Spleen (tissue), 11 donors: Measurements from ENCODE around the gene ERLEC1. TPM values are rescaled to one million over a fixed set of nuclear protein-coding genes. Genes with fewer than 3 reads are reported as not detected.

ENCODE experiments used
- DNase-seq: peaks from one replicate; pipeline ENCODE4 v3.0.0-alpha.2; 2020
- H3K27ac ChIP-seq, 8 donors: fragments of 200-600 bp; sonication (generic) in 7 of 8; 1 replicate in 4 of 8; 2 replicates in 4 of 8; pipeline versions ENCODE4 v1.5.0 to v1.8.0; 2016 to 2021; ENCODE audit warnings: inconsistent platforms in 4 of 8, mild to moderate bottlenecking in 4 of 8, moderate library complexity in 1 of 8
- H3K27me3 ChIP-seq, 7 donors: fragments of 200-600 bp; sonication (generic) in 6 of 7; replicated peaks in 1 of 7; 1 replicate in 4 of 7; 2 replicates in 3 of 7; pipeline versions ENCODE4 v1.5.0 to v1.8.0; 2016 to 2021; ENCODE audit warnings: inconsistent platforms in 3 of 7, mild to moderate bottlenecking in 1 of 7
- H3K36me3 ChIP-seq, 6 donors: fragments of 200-600 bp; sonication (generic) in 5 of 6; 1 replicate in 4 of 6; 2 replicates in 2 of 6; pipeline versions ENCODE4 v1.5.0 to v1.8.0; 2016 to 2021; ENCODE audit warnings: inconsistent platforms in 2 of 6
- H3K4me1 ChIP-seq, 6 donors: fragments of 200-600 bp; sonication (generic) in 5 of 6; 1 replicate in 3 of 6; 2 replicates in 3 of 6; pipeline versions ENCODE4 v1.5.0 to v1.8.0; 2016 to 2021; ENCODE audit warnings: inconsistent platforms in 3 of 6
- H3K4me3 ChIP-seq, 8 donors: fragments of 200-600 bp; sonication (generic) in 7 of 8; 1 replicate in 4 of 8; 2 replicates in 4 of 8; pipeline versions ENCODE4 v1.5.0 to v1.8.0; 2016 to 2021; ENCODE audit warnings: inconsistent platforms in 4 of 8, mild to moderate bottlenecking in 4 of 8, moderate library complexity in 2 of 8
- H3K9me3 ChIP-seq, 8 donors: fragments of 200-600 bp; sonication (generic) in 7 of 8; 1 replicate in 4 of 8; 2 replicates in 4 of 8; pipeline versions ENCODE4 v1.5.0 to v1.8.0; 2016 to 2021; ENCODE audit warnings: inconsistent platforms in 4 of 8
- POLR2A ChIP-seq, 3 donors: fragments of 450-650 bp; IDR thresholded peaks; one replicate each; pipeline ENCODE4 v1.5.1; 2017; ENCODE audit warnings: antibody characterized with exemption in 3 of 3, mild to moderate bottlenecking in 1 of 3
- POLR2AphosphoS5 ChIP-seq, 3 donors: sonication (generic); formaldehyde crosslinking; IDR thresholded peaks; one replicate each; pipeline ENCODE4 v1.5.1; 2017; ENCODE audit warnings: antibody characterized with exemption in 3 of 3
- WGBS, 5 donors: extraction: QIAGEN DNeasy Blood & Tissue Kit in 3 of 5; methylation state at CpG; one replicate each; pipeline versions ENCODE4 v1.1.5 to v1.1.7; 2013 to 2018; 5-methylcytosine and 5-hydroxymethylcytosine counted together
- intact Hi-C: fragments of 100-400 bp; cut with DNase I; formaldehyde crosslinking; loops from one replicate; pipeline ENCODE4 v1.15.0; 2023; ENCODE audit warnings: low total_unique reads
- polyA plus RNA-seq, 3 donors: library from polyadenylated mRNA; stranded (reverse); fragments of 200-250 nt; gene quantifications; one replicate each; pipeline ENCODE4 v1.2.1, GENCODE V29; 2013
- total RNA-seq, 7 donors: library from RNA; depleted of rRNA in 3 of 7; stranded (reverse); fragments of >200 nt in 3 of 7; fragmentation: NEBNext Ultra II Directional in 4 of 7; extraction: Animal tissue kit (Norgen Biotek cat#: 25700) in 4 of 7; gene quantifications; one replicate each; pipeline versions ENCODE4 v1.1.0 to v1.2.1, GENCODE V29; 2016 to 2021
- TF ChIP-seq, protein P1 (sequence below), 11 experiments: fragments of 200-600 bp in 7 of 11; fragments of 450-650 bp in 4 of 11; sonication (generic) in 4 of 11; IDR thresholded peaks in 8 of 11; conservative IDR thresholded peaks in 3 of 11; 1 replicate in 7 of 11; 2 replicates in 4 of 11; pipeline versions ENCODE4 v1.4.0 to v1.8.0; 2016 to 2021; ENCODE audit warnings: antibody characterized with exemption in 11 of 11, inconsistent platforms in 4 of 11, mild to moderate bottlenecking in 1 of 11
- donor health status: healthy with polysubstance abuse.
- donor health status: DM: no; HTN: no; CAD: no; lungs with moderate emphysema.
- donor health status: DM: no; HTN: no; CAD: no.
- donor health status: Bipolar disorder and iron deficiency.
- donor health status: healthy.
- donor health status: DM: no; HTN: no; CAD: no.
- donor health status: DM: yes; HTN: yes; CAD: no.

Gene ERLEC1
- total and polyA plus RNA-seq, 10 donors, result 12.7 to 56.4 (median 31.7) TPM

- intact Hi-C loops, result no loop called here
- Histone ChIP-seq H3K4me3 (peak overlapping the region; percentile 56 to 94 (median 80)), H3K27ac (peak overlapping the region; percentile 76 to 92 (median 85)), H3K36me3 (peaks cover 0 to 14% (median 4%) of the 10 kb centered on the region in 6 donors), H3K27me3 (no peaks in the 10 kb centered on the region), H3K4me1 (peaks cover 31 to 82% (median 48%) of the 10 kb centered on the region in 6 donors), H3K9me3 (no peaks in the 10 kb centered on the region)
- TF ChIP-seq POLR2AphosphoS5 (IDR thresholded peaks at IDR 0.05) (no peak), POLR2A (IDR thresholded peaks at IDR 0.05) (no peak)
- TF ChIP-seq, protein P1, sequence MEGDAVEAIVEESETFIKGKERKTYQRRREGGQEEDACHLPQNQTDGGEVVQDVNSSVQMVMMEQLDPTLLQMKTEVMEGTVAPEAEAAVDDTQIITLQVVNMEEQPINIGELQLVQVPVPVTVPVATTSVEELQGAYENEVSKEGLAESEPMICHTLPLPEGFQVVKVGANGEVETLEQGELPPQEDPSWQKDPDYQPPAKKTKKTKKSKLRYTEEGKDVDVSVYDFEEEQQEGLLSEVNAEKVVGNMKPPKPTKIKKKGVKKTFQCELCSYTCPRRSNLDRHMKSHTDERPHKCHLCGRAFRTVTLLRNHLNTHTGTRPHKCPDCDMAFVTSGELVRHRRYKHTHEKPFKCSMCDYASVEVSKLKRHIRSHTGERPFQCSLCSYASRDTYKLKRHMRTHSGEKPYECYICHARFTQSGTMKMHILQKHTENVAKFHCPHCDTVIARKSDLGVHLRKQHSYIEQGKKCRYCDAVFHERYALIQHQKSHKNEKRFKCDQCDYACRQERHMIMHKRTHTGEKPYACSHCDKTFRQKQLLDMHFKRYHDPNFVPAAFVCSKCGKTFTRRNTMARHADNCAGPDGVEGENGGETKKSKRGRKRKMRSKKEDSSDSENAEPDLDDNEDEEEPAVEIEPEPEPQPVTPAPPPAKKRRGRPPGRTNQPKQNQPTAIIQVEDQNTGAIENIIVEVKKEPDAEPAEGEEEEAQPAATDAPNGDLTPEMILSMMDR (IDR thresholded peaks at IDR 0.05 in 8 of 11, conservative IDR thresholded peaks at IDR 0.05 in 3 of 11), result no peak
- 0 to 1% (median 1%) methylated on average over 18 of the region's 18 CpGs for WGBS, 5 donors
- DNase-seq, result peak; percentile 82
Measured at GRCh38 chr2:53786352-53786704, 516 bp upstream of the ERLEC1 start.

DNA sequence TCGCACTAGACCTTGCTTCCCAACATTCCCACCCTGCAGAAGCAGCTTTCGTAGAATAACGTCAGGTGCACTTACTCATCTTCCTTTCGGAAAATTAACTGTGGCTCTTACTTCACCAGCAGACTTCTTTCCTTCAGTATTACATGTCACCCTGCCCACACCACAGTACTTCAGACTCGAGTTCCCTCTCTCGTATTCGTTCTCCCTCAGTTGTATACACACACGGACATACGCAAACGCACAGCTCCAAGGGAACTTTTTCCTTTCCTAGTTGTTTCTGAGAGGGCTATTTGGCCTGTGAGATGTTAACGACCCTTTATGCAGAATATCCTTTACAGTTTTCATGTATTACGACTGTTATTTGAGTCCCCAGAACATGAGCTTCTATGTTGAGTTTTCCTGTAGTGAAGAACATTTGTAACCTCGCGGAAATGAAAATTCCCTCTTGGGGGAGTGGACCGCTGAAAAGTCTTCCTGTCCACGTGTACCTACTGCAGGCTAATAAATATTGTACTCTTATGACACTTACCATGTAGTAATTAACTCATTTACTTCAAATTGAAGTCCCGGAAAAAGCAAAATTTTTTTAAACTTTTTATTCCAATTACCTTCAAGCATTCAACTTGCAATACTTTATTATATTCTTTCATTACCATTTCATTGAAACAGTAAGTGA is 908 bp downstream of the ERLEC1 start:
- intact Hi-C loops, result no loop called here
- Histone ChIP-seq H3K27ac (peak overlapping the region; percentile 76 to 92 (median 85)), H3K4me3 (peak overlapping the region; percentile 56 to 94 (median 80)), H3K27me3 (no peaks in the 10 kb centered on the region), H3K36me3 (peaks cover 0 to under 1% (median 0%) of the 10 kb centered on the region in 6 donors), H3K9me3 (no peaks in the 10 kb centered on the region), H3K4me1 (peaks cover 31 to 82% (median 47%) of the 10 kb centered on the region in 6 donors)
- 1 to 3% (median 2%) methylated on average over 17 of the region's 17 CpGs for WGBS, 5 donors
- TF ChIP-seq POLR2A (IDR thresholded peaks at IDR 0.05) (no peak), POLR2AphosphoS5 (IDR thresholded peaks at IDR 0.05) (no peak)
- TF ChIP-seq, protein P1 (IDR thresholded peaks at IDR 0.05 in 8 of 11, conservative IDR thresholded peaks at IDR 0.05 in 3 of 11), result no peak
- no peak for DNase-seq

- WGBS, 5 donors, result 94 to 98% (median 97%) methylated on average over 3 of the region's 3 CpGs
- no peak overlapping the region for H3K4me3 ChIP-seq
- no peaks in the 10 kb centered on the region for H3K9me3 ChIP-seq
- H3K36me3 ChIP-seq, result peaks cover 0 to 47% (median 35%) of the 10 kb centered on the region in 6 donors
- peaks cover 7 to 35% (median 15%) of the 10 kb centered on the region in 6 donors for H3K4me1 ChIP-seq
- H3K27ac ChIP-seq, result no peak overlapping the region
- no peak for TF ChIP-seq POLR2A (IDR thresholded peaks at IDR 0.05)
- TF ChIP-seq, protein P1 (IDR thresholded peaks at IDR 0.05 in 8 of 11, conservative IDR thresholded peaks at IDR 0.05 in 3 of 11), result no peak
- intact Hi-C loops, result no loop called here
- no peak for DNase-seq
- no peaks in the 10 kb centered on the region for H3K27me3 ChIP-seq
Measured at GRCh38 chr2:53793261-53793660, 6.4 kb downstream of the ERLEC1 start.

DNA sequence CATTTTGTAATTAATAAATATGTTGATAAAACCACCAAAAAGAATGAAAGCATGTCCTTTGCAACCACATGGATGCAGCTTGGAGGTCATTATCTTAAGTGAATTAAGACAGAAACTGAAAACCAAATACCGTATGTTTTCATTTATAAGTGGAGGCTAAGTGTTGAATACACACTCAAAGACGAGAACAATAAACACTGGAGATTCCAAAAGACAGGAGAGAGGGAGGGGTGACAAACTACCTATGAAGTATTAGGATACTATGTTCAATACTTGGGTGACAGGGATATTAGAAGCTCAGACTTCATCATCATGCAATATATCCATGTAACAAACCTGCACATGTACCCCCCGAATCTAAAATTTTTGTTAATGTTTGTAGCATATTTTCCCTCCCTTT is 7.0 kb downstream of the ERLEC1 start:
- Histone ChIP-seq H3K4me3 (no peak overlapping the region), H3K27me3 (no peaks in the 10 kb centered on the region), H3K36me3 (peaks cover 0 to 52% (median 41%) of the 10 kb centered on the region in 6 donors), H3K4me1 (peaks cover 1 to 30% (median 10%) of the 10 kb centered on the region in 6 donors), H3K27ac (no peak overlapping the region), H3K9me3 (no peaks in the 10 kb centered on the region)
- intact Hi-C loops, result no loop called here
- TF ChIP-seq, protein P1 (IDR thresholded peaks at IDR 0.05 in 8 of 11, conservative IDR thresholded peaks at IDR 0.05 in 3 of 11), result no peak
- no peak for TF ChIP-seq POLR2AphosphoS5 (IDR thresholded peaks at IDR 0.05)
- no peak for DNase-seq
- WGBS, 5 donors, result 91 to 96% (median 92%) methylated on average over 3 of the region's 3 CpGs
